NCI-H2196 treated with DMSO at 0.1 percent for 48 hours (cell line): ENCODE results near the gene SMPD3.

Source experiments
- DNase-seq: peaks from one replicate; lab custom pipeline; 2025; ENCODE audit not compliant: unreplicated experiment; lab: John Stamatoyannopoulos, UW

SMPD3 gene

GRCh38 chr16:68473358-68474070 lies 25.2 kb upstream of the SMPD3 start:
- DNase-seq = no peak

GRCh38 chr16:68472581-68472980 lies 24.3 kb upstream of the SMPD3 start:
- no peak for DNase-seq

GRCh38 chr16:68470461-68471150 lies 22.3 kb upstream of the SMPD3 start:
- no peak for DNase-seq

- DNase-seq = no peak
These were observed 21.6 kb upstream of the SMPD3 start for GRCh38 chr16:68469796-68470460.

- no peak for DNase-seq
These were observed 20.5 kb upstream of the SMPD3 start for GRCh38 chr16:68468842-68469241.

GRCh38 chr16:68466174-68466573 lies 17.9 kb upstream of the SMPD3 start:
- no peak for DNase-seq

GRCh38 chr16:68463904-68464303 lies 15.6 kb upstream of the SMPD3 start:
- DNase-seq = no peak

GRCh38 chr16:68460067-68460466 lies 11.8 kb upstream of the SMPD3 start:
- DNase-seq = no peak

GRCh38 chr16:68459457-68459856 lies 11.1 kb upstream of the SMPD3 start:
- DNase-seq = no peak

GRCh38 chr16:68458551-68458950 lies 10.2 kb upstream of the SMPD3 start:
- DNase-seq = no peak

GRCh38 chr16:68458101-68458500 lies 9.8 kb upstream of the SMPD3 start:
- DNase-seq = no peak

- no peak for DNase-seq
These were observed 7.3 kb upstream of the SMPD3 start for GRCh38 chr16:68455631-68456030.

- no peak for DNase-seq
These were observed 6.7 kb upstream of the SMPD3 start for GRCh38 chr16:68454920-68455435.

GRCh38 chr16:68453816-68454215 lies 5.5 kb upstream of the SMPD3 start:
- DNase-seq = no peak

GRCh38 chr16:68452176-68452575 lies 3.9 kb upstream of the SMPD3 start:
- no peak for DNase-seq

GRCh38 chr16:68451676-68452075 lies 3.4 kb upstream of the SMPD3 start:
- DNase-seq = no peak

- DNase-seq = no peak
These were observed 2.5 kb upstream of the SMPD3 start for GRCh38 chr16:68450741-68451255.

- DNase-seq = no peak
These were observed 502 bp downstream of the SMPD3 start for GRCh38 chr16:68447653-68448359.

GRCh38 chr16:68446681-68447652 lies 1.3 kb downstream of the SMPD3 start:
- DNase-seq = no peak

GRCh38 chr16:68445458-68445857 lies 2.9 kb downstream of the SMPD3 start:
- DNase-seq = peak; percentile 31
